A673 (cell line): ENCODE data around the gene SORL1-AS1.

Experiments
- BruUV-seq: library from RNA; stranded (reverse); fragments of 400-500 nt; replicated peaks from 2 replicates; lab custom pipeline; 2021; lab: Mats Ljungman, UMichigan
- CTCF ChIA-PET: fragments of 300-600 bp; sonication (Branson Sonifier 250); formaldehyde crosslinking; loops from one replicate; lab custom pipeline; 2022; ENCODE audit warnings: antibody characterized with exemption; lab: Charles Lee
- POLR2A ChIA-PET: fragments of 300-600 bp; sonication (Branson Sonifier 250); formaldehyde crosslinking; loops from one replicate; lab custom pipeline; 2022; ENCODE audit warnings: antibody characterized with exemption; ENCODE audit not compliant: low non-redundant PET; lab: Charles Lee
- DNase-seq: peaks from one replicate; pipeline ENCODE4 v3.0.0-alpha.2; 2015; ENCODE audit warnings: low spot score
- H3K27ac ChIP-seq: fragments of 200-600 bp; sonication (generic); 2 replicates; pipeline ENCODE4 v1.5.1; 2016; ENCODE audit warnings: mixed run types, low read depth, mild to moderate bottlenecking, mixed read lengths, antibody characterized with exemption, low read length; ENCODE audit not compliant: poor library complexity, severe bottlenecking
- H3K27me3 ChIP-seq: fragments of 200-600 bp; sonication (generic); replicated peaks from 2 replicates; pipeline ENCODE4 v1.6.1; 2017; ENCODE audit warnings: mixed run types, low read depth, mild to moderate bottlenecking, mixed read lengths, antibody characterized with exemption, low read length; ENCODE audit not compliant: insufficient read depth, poor library complexity
- H3K36me3 ChIP-seq: fragments of 200-600 bp; sonication (generic); 2 replicates; pipeline ENCODE4 v1.6.1; 2016; ENCODE audit warnings: mixed run types, mild to moderate bottlenecking, mixed read lengths, antibody characterized with exemption, low read length; ENCODE audit not compliant: insufficient read depth, poor library complexity, severe bottlenecking
- H3K4me1 ChIP-seq: fragments of 200-600 bp; sonication (generic); 2 replicates; pipeline ENCODE4 v1.6.1; 2017; ENCODE audit warnings: mixed run types, mild to moderate bottlenecking, mixed read lengths, antibody characterized with exemption, low read length; ENCODE audit not compliant: insufficient read depth, poor library complexity, severe bottlenecking
- H3K4me3 ChIP-seq: fragments of 200-600 bp; sonication (generic); 2 replicates; pipeline ENCODE4 v1.5.1; 2016; ENCODE audit warnings: low read depth, mixed run types, mild to moderate bottlenecking, mixed read lengths, low read length; ENCODE audit not compliant: poor library complexity, severe bottlenecking
- H3K9me3 ChIP-seq: fragments of 200-600 bp; sonication (generic); 2 replicates; pipeline ENCODE4 v1.6.1; 2016; ENCODE audit warnings: mixed run types, low read depth, mild to moderate bottlenecking, mixed read lengths, antibody characterized with exemption, low read length; ENCODE audit not compliant: poor library complexity, severe bottlenecking
- EZH2 ChIP-seq: fragments of 200-600 bp; sonication (generic); IDR thresholded peaks from 2 replicates; pipeline ENCODE4 v1.6.1; 2017; ENCODE audit warnings: borderline replicate concordance, low read depth, mild to moderate bottlenecking, mixed read lengths, antibody characterized with exemption, low read length; ENCODE audit not compliant: poor library complexity, severe bottlenecking
- intact Hi-C: fragments of 100-400 bp; cut with micrococcal nuclease; formaldehyde crosslinking; loops from one replicate; pipeline ENCODE4 v1.10.0; 2022; ENCODE audit not compliant: unreplicated experiment
- TF ChIP-seq, protein P1 (sequence below): fragments of 300-800, 200-600 bp; sonication (generic); conservative IDR thresholded peaks from 2 replicates; pipeline ENCODE4 v1.5.1; 2017; ENCODE audit warnings: low read depth, mild to moderate bottlenecking, antibody characterized with exemption, low read length, moderate library complexity, mixed read lengths

Gene SORL1-AS1

DNA sequence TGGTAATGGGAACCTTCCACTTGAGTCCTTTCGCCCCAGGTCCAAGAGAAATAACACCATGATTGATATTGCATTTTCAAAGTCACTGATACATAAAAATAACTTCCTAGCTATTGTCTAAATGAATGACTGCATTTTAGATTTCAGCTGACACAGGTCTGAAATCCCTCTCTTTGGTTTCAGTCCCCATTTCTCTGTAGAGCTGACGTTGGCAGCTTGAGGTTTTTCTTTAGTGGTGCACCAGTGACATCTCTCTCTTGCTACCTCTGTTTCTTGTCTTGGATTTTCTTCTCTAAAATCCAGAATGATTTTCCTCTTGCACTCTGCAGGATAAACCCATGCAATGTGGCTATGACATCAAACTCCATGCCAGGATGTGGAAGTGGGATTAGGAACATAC, 32.4 kb downstream of the SORL1-AS1 start:
- Histone ChIP-seq H3K4me3 (no peak overlapping the region), H3K36me3 (no peaks in the 10 kb centered on the region), H3K9me3 (no peaks in the 10 kb centered on the region), H3K27ac (no peak overlapping the region), H3K27me3 (no peaks in the 10 kb centered on the region), H3K4me1 (no peaks in the 10 kb centered on the region)
- intact Hi-C loops: no loop called here
- TF ChIP-seq, protein P1, sequence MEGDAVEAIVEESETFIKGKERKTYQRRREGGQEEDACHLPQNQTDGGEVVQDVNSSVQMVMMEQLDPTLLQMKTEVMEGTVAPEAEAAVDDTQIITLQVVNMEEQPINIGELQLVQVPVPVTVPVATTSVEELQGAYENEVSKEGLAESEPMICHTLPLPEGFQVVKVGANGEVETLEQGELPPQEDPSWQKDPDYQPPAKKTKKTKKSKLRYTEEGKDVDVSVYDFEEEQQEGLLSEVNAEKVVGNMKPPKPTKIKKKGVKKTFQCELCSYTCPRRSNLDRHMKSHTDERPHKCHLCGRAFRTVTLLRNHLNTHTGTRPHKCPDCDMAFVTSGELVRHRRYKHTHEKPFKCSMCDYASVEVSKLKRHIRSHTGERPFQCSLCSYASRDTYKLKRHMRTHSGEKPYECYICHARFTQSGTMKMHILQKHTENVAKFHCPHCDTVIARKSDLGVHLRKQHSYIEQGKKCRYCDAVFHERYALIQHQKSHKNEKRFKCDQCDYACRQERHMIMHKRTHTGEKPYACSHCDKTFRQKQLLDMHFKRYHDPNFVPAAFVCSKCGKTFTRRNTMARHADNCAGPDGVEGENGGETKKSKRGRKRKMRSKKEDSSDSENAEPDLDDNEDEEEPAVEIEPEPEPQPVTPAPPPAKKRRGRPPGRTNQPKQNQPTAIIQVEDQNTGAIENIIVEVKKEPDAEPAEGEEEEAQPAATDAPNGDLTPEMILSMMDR: no peak
- no peak for TF ChIP-seq EZH2
- ChIA-PET CTCF (interaction anchor here (0.6 kb wide), 1 partner anchor 201 kb away, joined by 3 read pairs; no protein-coding TSS in a partner anchor), POLR2A (no interaction called here)
- no peak for DNase-seq
- BruUV-seq: no TSS peak

DNA sequence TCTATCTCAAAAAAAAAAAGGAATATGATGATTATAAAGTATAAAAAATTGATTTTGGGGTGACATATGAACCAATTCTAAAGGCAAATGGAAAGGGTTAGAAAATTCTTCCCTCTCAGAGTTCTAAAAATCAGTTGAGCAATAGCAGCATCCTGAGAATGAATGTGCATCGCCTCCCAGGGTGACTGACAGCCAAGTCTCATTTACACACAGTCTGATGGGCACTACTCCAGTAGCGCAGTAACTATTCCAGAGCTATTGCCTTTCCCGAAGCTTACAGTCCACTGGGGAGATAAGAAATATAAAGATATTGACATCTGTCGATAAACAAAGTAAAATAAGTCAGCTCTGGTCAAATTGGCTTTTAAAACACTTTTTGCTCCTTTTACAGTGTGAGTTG, 32.9 kb downstream of the SORL1-AS1 start:
- H3K27ac ChIP-seq: no peak overlapping the region
- no peak overlapping the region for H3K4me3 ChIP-seq
- intact Hi-C loops: no loop called here
- H3K27me3 ChIP-seq: no peaks in the 10 kb centered on the region
- H3K9me3 ChIP-seq: no peaks in the 10 kb centered on the region
- ChIA-PET CTCF (interaction anchor here (0.6 kb wide), 1 partner anchor 200 kb away, joined by 3 read pairs; no protein-coding TSS in a partner anchor), POLR2A (no interaction called here)
- H3K4me1 ChIP-seq: no peaks in the 10 kb centered on the region
- TF ChIP-seq EZH2: no peak
- TF ChIP-seq, protein P1: no peak
- no peaks in the 10 kb centered on the region for H3K36me3 ChIP-seq
- no TSS peak for BruUV-seq
- DNase-seq: no peak

DNA sequence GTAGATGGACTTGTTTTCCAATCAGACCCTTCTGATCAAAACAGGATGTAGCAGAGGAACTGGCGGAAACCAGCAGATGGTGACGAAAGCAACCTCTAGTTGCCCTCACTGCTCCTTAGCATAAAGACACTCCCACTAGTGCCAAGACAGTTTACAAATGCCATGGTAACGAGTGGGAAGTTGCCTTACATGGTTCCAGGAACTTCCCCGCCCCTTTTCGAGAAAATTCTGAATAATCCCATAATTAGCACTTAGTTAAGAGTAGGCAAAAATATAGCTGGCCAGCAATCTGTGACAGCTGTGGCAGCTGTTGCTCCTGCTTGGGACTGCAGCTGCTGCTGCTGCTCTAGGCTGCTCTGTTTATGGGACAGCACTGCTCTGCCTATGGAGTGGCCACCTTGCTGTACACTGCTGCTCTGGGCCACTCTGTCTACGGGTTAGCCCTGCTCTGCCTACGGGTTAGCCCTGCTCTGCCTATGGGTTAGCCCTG, 34.1 kb downstream of the SORL1-AS1 start:
- no peak for TF ChIP-seq EZH2
- TF ChIP-seq, protein P1: no peak
- CTCF ChIA-PET: no interaction called here
- no peaks in the 10 kb centered on the region for H3K9me3 ChIP-seq
- BruUV-seq: no TSS peak
- no peak overlapping the region for H3K27ac ChIP-seq
- no peak overlapping the region for H3K4me3 ChIP-seq
- POLR2A ChIA-PET: no interaction called here
- H3K4me1 ChIP-seq: no peaks in the 10 kb centered on the region
- no peaks in the 10 kb centered on the region for H3K36me3 ChIP-seq
- intact Hi-C loops: no loop called here
- no peaks in the 10 kb centered on the region for H3K27me3 ChIP-seq
- DNase-seq: peak; percentile 52
